Measurements from ENCODE around the gene DENND1B.

DNA sequence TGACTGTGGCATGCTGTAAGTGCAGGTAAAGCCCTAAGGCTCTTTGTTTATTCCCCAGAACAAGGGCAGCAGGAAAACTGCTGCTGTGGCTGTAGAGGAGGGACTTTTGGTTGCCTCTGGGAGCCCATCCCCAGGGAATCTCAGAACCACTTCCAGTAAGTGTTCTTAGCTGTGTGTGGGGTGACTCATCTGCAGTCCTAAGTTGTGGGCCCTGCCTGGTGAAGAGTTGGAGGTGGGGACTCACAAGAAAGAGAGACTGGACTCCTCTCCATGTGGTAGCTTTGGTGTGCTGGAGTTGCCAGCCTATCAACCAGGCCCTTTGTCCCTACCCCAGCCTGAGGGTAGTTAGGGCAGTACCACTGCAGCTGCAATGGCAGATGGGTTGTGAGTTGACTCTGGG is 24.0 kb upstream of the DENND1B start:
- TF ChIP-seq, protein P1, sequence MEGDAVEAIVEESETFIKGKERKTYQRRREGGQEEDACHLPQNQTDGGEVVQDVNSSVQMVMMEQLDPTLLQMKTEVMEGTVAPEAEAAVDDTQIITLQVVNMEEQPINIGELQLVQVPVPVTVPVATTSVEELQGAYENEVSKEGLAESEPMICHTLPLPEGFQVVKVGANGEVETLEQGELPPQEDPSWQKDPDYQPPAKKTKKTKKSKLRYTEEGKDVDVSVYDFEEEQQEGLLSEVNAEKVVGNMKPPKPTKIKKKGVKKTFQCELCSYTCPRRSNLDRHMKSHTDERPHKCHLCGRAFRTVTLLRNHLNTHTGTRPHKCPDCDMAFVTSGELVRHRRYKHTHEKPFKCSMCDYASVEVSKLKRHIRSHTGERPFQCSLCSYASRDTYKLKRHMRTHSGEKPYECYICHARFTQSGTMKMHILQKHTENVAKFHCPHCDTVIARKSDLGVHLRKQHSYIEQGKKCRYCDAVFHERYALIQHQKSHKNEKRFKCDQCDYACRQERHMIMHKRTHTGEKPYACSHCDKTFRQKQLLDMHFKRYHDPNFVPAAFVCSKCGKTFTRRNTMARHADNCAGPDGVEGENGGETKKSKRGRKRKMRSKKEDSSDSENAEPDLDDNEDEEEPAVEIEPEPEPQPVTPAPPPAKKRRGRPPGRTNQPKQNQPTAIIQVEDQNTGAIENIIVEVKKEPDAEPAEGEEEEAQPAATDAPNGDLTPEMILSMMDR (IDR thresholded peaks at IDR 0.05): no peak
- no peak for TF ChIP-seq RXRA (IDR thresholded peaks at IDR 0.05; ENCODE audit: borderline replicate concordance, low read depth)
- no peak for TF ChIP-seq EZH2phosphoT487 (IDR thresholded peaks at IDR 0.05; ENCODE audit: borderline replicate concordance, low read depth)
- TF ChIP-seq YY1 (IDR thresholded peaks at IDR 0.05; ENCODE audit: low read depth): no peak
- TF ChIP-seq RAD21 (IDR thresholded peaks at IDR 0.05; ENCODE audit: low read length): no peak
- TF ChIP-seq FOXM1 (IDR thresholded peaks at IDR 0.05; ENCODE audit: low read depth): no peak
- TF ChIP-seq SMC3 (IDR thresholded peaks at IDR 0.05; ENCODE audit: low read depth, low read length): no peak
